H1 (cell line): Measurements from ENCODE around the gene NUBP2. TPM values are rescaled to one million over a fixed set of nuclear protein-coding genes. Genes with fewer than 3 reads are reported as not detected.
A peak's percentile ranks its signal among the peaks of the same experiment; 100 is the strongest.

Source experiments
- CTCF ChIA-PET: fragments of 300-600 bp; sonication (Branson Sonifier 250); formaldehyde crosslinking; loops from one replicate; lab custom pipeline; 2021; ENCODE audit not compliant: partially characterized antibody; lab: Charles Lee
- POLR2A ChIA-PET: fragments of 300-600 bp; sonication (Branson Sonifier 250); formaldehyde crosslinking; loops from one replicate; lab custom pipeline; 2021; ENCODE audit warnings: inconsistent platforms; ENCODE audit not compliant: partially characterized antibody; lab: Charles Lee
- DNase-seq, 2 experiments: peaks; one replicate each; pipeline versions ENCODE4 v3.0.0 to v3.0.0-alpha.2; 2010 to 2022; ENCODE audit warnings: low spot score in 2 of 2, low read depth in 1 of 2, mixed read lengths in 1 of 2
- FAIRE-seq: peaks from 2 replicates; lab custom pipeline; 2011; peaks lifted over from hg19 to GRCh38; lab: Jason Lieb, UNC
- H2AFZ ChIP-seq: 2 replicates; pipeline ENCODE4 v1.8.1; 2012; ENCODE audit warnings: low read length, inconsistent platforms
- H2AK5ac ChIP-seq: 2 replicates; pipeline ENCODE4 v1.6.1; 2013; ENCODE audit warnings: low read depth, low read length
- H2BK120ac ChIP-seq: replicated peaks from 2 replicates; pipeline ENCODE3; 2013; ENCODE audit warnings: low read depth, low read length, inconsistent platforms
- H2BK12ac ChIP-seq: 2 replicates; pipeline ENCODE4 v1.6.1; 2013; ENCODE audit warnings: low read depth, low read length
- H2BK15ac ChIP-seq: 2 replicates; pipeline ENCODE4 v1.6.1; 2013; ENCODE audit warnings: low read length
- H2BK20ac ChIP-seq: 2 replicates; pipeline ENCODE4 v1.6.1; 2013; ENCODE audit warnings: low read length
- H2BK5ac ChIP-seq: 2 replicates; pipeline ENCODE4 v1.6.1; 2013; ENCODE audit warnings: low read depth, low read length
- H3K14ac ChIP-seq: 2 replicates; pipeline ENCODE4 v1.6.1; 2013; ENCODE audit warnings: inconsistent platforms; ENCODE audit not compliant: insufficient read length
- H3K18ac ChIP-seq: 2 replicates; pipeline ENCODE4 v1.6.1; 2013; ENCODE audit warnings: low read length; ENCODE audit errors: extremely low read depth
- H3K23ac ChIP-seq: 2 replicates; pipeline ENCODE4 v1.6.1; 2013; ENCODE audit warnings: inconsistent platforms; ENCODE audit not compliant: insufficient read length
- H3K23me2 ChIP-seq: 2 replicates; pipeline ENCODE4 v1.6.1; 2013; ENCODE audit warnings: low read depth, low read length
- H3K27ac ChIP-seq: 2 replicates; pipeline ENCODE4 v1.6.1; 2011; ENCODE audit warnings: low read depth, low read length, inconsistent platforms
- H3K27me3 ChIP-seq, 4 experiments: replicated peaks in 1 of 4; 1 replicate in 1 of 4; 2 replicates in 3 of 4; pipeline versions ENCODE4 v1.6.1 to v1.8.1; 2011 to 2013; ENCODE audit warnings: low read length in 3 of 4, mild to moderate bottlenecking in 3 of 4, inconsistent platforms in 2 of 4, mixed read lengths in 2 of 4, moderate library complexity in 1 of 4; ENCODE audit not compliant: control insufficient read depth in 3 of 4, insufficient read depth in 3 of 4; ENCODE audit errors: extremely low read depth in 1 of 4
- H3K36me3 ChIP-seq, 4 experiments: 2 replicates each; pipeline versions ENCODE4 v1.6.1 to v1.8.1; 2011 to 2013; ENCODE audit warnings: mild to moderate bottlenecking in 4 of 4, low read length in 3 of 4, moderate library complexity in 2 of 4, control low read depth in 1 of 4, inconsistent platforms in 1 of 4; ENCODE audit not compliant: insufficient read depth in 4 of 4, control insufficient read depth in 2 of 4
- H3K4ac ChIP-seq: replicated peaks from 2 replicates; pipeline ENCODE3; 2013; ENCODE audit warnings: low read length, low read depth, mixed read lengths, inconsistent platforms; ENCODE audit not compliant: insufficient read length
- H3K4me1 ChIP-seq, 4 experiments: replicated peaks in 1 of 4; 1 replicate in 1 of 4; 2 replicates in 3 of 4; pipeline versions ENCODE4 v1.6.1 to v1.8.1; 2011 to 2013; ENCODE audit warnings: low read length in 3 of 4, inconsistent platforms in 2 of 4, mixed read lengths in 1 of 4; ENCODE audit not compliant: insufficient read depth in 4 of 4, control insufficient read depth in 3 of 4
- H3K4me2 ChIP-seq, 2 experiments: 2 replicates each; pipeline versions ENCODE4 v1.6.1 to v1.8.1; 2011 to 2013; ENCODE audit warnings: low read depth in 2 of 2, low read length in 2 of 2, control low read depth in 1 of 2, inconsistent platforms in 1 of 2, mild to moderate bottlenecking in 1 of 2; ENCODE audit not compliant: insufficient read depth in 1 of 2
- H3K4me3 ChIP-seq, 4 experiments: fragments of 200-600, 300-600 bp in 1 of 4; sonication (generic), shearing (Covaris generic), sonication (Bioruptor Twin) in 1 of 4; 2 replicates each; pipeline versions ENCODE4 v1.5.1 to v1.8.1; 2011 to 2016; ENCODE audit warnings: low read length in 4 of 4, low read depth in 3 of 4, control low read depth in 2 of 4, inconsistent platforms in 2 of 4, mild to moderate bottlenecking in 2 of 4, mixed read lengths in 1 of 4, moderate library complexity in 1 of 4; ENCODE audit not compliant: insufficient read depth in 2 of 4; ENCODE audit errors: extremely low read depth in 1 of 4
- H3K56ac ChIP-seq: replicated peaks from 2 replicates; pipeline ENCODE3; 2013; ENCODE audit warnings: low read depth, mild to moderate bottlenecking, mixed read lengths, low read length, inconsistent platforms; ENCODE audit not compliant: insufficient read length
- H3K79me1 ChIP-seq: 2 replicates; pipeline ENCODE4 v1.6.1; 2013; ENCODE audit warnings: low read depth, low read length, control low read depth
- H3K79me2 ChIP-seq, 2 experiments: 2 replicates each; pipeline versions ENCODE4 v1.6.1 to v1.8.1; 2012 to 2013; ENCODE audit warnings: low read length in 2 of 2, mild to moderate bottlenecking in 2 of 2, inconsistent platforms in 1 of 2; ENCODE audit not compliant: insufficient read depth in 2 of 2, control insufficient read depth in 1 of 2
- H3K9ac ChIP-seq, 4 experiments: replicated peaks in 1 of 4; 1 replicate in 1 of 4; 2 replicates in 3 of 4; pipeline versions ENCODE4 v1.6.1 to v1.8.1; 2011 to 2013; ENCODE audit warnings: low read depth in 3 of 4, low read length in 3 of 4, control low read depth in 2 of 4, mild to moderate bottlenecking in 2 of 4, moderate library complexity in 2 of 4, inconsistent platforms in 1 of 4; ENCODE audit errors: extremely low read depth in 1 of 4
- H3K9me3 ChIP-seq, 2 experiments: 2 replicates each; pipeline versions ENCODE4 v1.6.1 to v1.8.1; 2012 to 2013; ENCODE audit warnings: mild to moderate bottlenecking in 2 of 2, moderate library complexity in 2 of 2, control low read depth in 1 of 2, inconsistent platforms in 1 of 2, low read depth in 1 of 2, low read length in 1 of 2, mixed read lengths in 1 of 2; ENCODE audit not compliant: insufficient read depth in 2 of 2
- H4K20me1 ChIP-seq, 2 experiments: replicated peaks in 1 of 2; 2 replicates each; pipeline versions ENCODE3 to v1.8.1; 2011 to 2013; ENCODE audit warnings: inconsistent platforms in 2 of 2, low read length in 2 of 2, mild to moderate bottlenecking in 1 of 2; ENCODE audit not compliant: insufficient read depth in 2 of 2, control insufficient read depth in 1 of 2
- H4K5ac ChIP-seq: 2 replicates; pipeline ENCODE4 v1.6.1; 2013; ENCODE audit warnings: low read length, low read depth, mixed read lengths, inconsistent platforms; ENCODE audit not compliant: insufficient read length
- H4K8ac ChIP-seq: 2 replicates; pipeline ENCODE4 v1.8.0; 2013; ENCODE audit warnings: mild to moderate bottlenecking, moderate library complexity, low read length, inconsistent platforms; ENCODE audit not compliant: insufficient read depth; ENCODE audit errors: extremely low read depth
- H4K91ac ChIP-seq: replicated peaks from 2 replicates; pipeline ENCODE3; 2013; ENCODE audit warnings: low read length, mixed read lengths, inconsistent platforms; ENCODE audit not compliant: insufficient read length
- BCL11A ChIP-seq, 2 experiments: IDR thresholded peaks; one replicate each; pipeline ENCODE4 v1.6.1; 2011; ENCODE audit warnings: low read depth in 2 of 2, low read length in 2 of 2, mild to moderate bottlenecking in 2 of 2
- KDM4A ChIP-seq: IDR thresholded peaks from one replicate; pipeline ENCODE4 v1.7.1; 2012; ENCODE audit warnings: low read depth, mild to moderate bottlenecking, moderate library complexity, low read length, inconsistent platforms; ENCODE audit not compliant: severe bottlenecking
- NRF1 ChIP-seq: IDR thresholded peaks from 2 replicates; pipeline ENCODE4 v1.6.1; 2011; ENCODE audit warnings: mild to moderate bottlenecking, low read depth, low read length, improper control_type of control experiment
- PHF8 ChIP-seq: fragments of 200-600 bp; sonication (generic); conservative IDR thresholded peaks from 2 replicates; pipeline ENCODE4 v1.7.1; 2012; ENCODE audit warnings: low read depth, mild to moderate bottlenecking, inconsistent platforms, low read length, moderate library complexity
- POLR2AphosphoS5 ChIP-seq: IDR thresholded peaks from 2 replicates; pipeline ENCODE4 v1.6.1; 2011; ENCODE audit warnings: low read depth, low read length
- RBBP5 ChIP-seq: IDR thresholded peaks from 2 replicates; pipeline ENCODE4 v1.7.1; 2012; ENCODE audit warnings: low read depth, mild to moderate bottlenecking, inconsistent platforms, low read length, moderate library complexity, borderline replicate concordance
- SP2 ChIP-seq: IDR thresholded peaks from 2 replicates; pipeline ENCODE4 v1.6.1; 2012; ENCODE audit warnings: mild to moderate bottlenecking, low read length, inconsistent platforms
- TAF1 ChIP-seq: IDR thresholded peaks from 2 replicates; pipeline ENCODE4 v1.6.1; 2011; ENCODE audit warnings: mild to moderate bottlenecking, low read depth, low read length
- ZNF274 ChIP-seq: IDR thresholded peaks from 2 replicates; pipeline ENCODE4 v1.7.0; 2012; ENCODE audit warnings: low read length, borderline replicate concordance; ENCODE audit errors: extremely low read depth
- WGBS, 2 experiments: shearing (Covaris generic) in 1 of 2; methylation state at CpG; one replicate each; pipeline versions ENCODE4 v1.1.6 to v1.1.7; 2013 to 2015; ENCODE audit warnings: low lambda C conversion rate in 2 of 2, mixed read lengths in 2 of 2, inconsistent platforms in 1 of 2, low coverage in 1 of 2, missing lambda C conversion rate in 1 of 2; ENCODE audit not compliant: insufficient replicate concordance in 2 of 2, insufficient coverage in 1 of 2, insufficient read length in 1 of 2; ENCODE audit errors: extremely low coverage in 1 of 2, missing lambda C conversion rate in 1 of 2; 5-methylcytosine and 5-hydroxymethylcytosine counted together
- polyA plus RNA-seq, 7 experiments: library from polyadenylated mRNA; depleted of rRNA in 3 of 7; stranded (reverse) in 5 of 7; unstranded in 2 of 7; fragments of >200 nt in 5 of 7; fragments of 200-250 nt in 2 of 7; gene quantifications; 1 replicate in 5 of 7; 2 replicates in 1 of 7; 4 replicates in 1 of 7; pipeline versions ENCODE4 v1.2.1 to v1.2.3, GENCODE V29; 2011 to 2013; ENCODE audit warnings: missing spikeins in 2 of 7, mixed read lengths in 2 of 7
- total RNA-seq: library from RNA; stranded (reverse); fragmentation: NEBNext Ultra II Directional; extraction: Animal tissue kit (Norgen Biotek cat#: 25700); gene quantifications from 2 replicates; pipeline ENCODE4 v1.2.1, GENCODE V29; 2021
- TF ChIP-seq, protein P1 (sequence below): IDR thresholded peaks from 2 replicates; pipeline ENCODE4 v1.6.1; 2012; ENCODE audit warnings: inconsistent platforms

Gene NUBP2
- total and polyA plus RNA-seq, 2 of the 8 experiments (the other 6 are each of a cell fraction or from before 2014, with no cell fraction given), result 70.3 to 96.9 TPM

DNA sequence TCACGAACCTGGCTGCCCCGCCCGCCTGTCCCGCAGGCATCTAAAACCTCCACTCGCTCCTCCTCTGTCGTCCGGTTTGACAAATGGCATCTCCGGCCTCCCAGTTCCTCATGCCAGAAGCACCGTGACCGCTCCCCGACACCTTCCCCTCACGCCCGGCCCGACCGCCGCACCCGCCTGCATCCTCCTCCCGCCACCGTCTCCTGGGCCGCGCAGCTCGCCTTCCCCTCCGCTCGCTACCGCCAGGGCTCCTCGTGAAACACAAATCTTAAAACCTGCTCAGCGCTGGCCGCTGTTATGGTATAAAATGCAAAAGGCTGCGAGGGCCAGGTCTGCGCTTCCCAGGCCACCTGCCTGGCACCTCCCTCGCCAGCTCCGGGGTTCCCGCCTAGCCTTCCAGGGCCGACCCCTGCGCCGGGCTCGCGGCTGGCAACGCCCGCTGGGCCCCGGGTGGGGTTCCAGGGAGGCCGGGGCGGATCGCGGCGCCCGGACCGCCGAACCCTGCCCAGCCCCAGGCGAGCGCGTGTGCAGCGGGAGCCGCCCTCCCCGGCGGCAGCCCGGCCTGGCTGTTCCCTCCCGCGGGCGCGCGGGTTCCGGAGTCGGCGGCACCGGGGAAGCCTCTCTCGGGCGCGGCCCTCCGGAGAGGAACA, 877 bp upstream of the NUBP2 start:
- peaks cover 17 to 35% of the 10 kb centered on the region in 2 experiments for H4K20me1 ChIP-seq
- peaks cover 0 to 32% of the 10 kb centered on the region in 2 experiments; a peak in 3 of 4 replicates for H3K79me2 ChIP-seq
- peaks cover 0 to 7% (median 4%) of the 10 kb centered on the region in 4 experiments; a peak in 5 of 7 replicates for H3K4me1 ChIP-seq
- no peak overlapping the region for H2BK5ac ChIP-seq
- H3K23me2 ChIP-seq, result peaks cover 3% of the 10 kb centered on the region; the same call in 1 of the 2 replicates
- H4K91ac ChIP-seq, result no peak overlapping the region
- ChIA-PET POLR2A (interaction anchor here (0.8 to 12.0 kb wide), 11 partner anchors 11 to 465 kb away, joined by 3 to 246 read pairs (median 4); partner anchors contain the start of genes EME2, IGFALS, MAPK8IP3 and MRPS34), CTCF (interaction anchor here (1.0 to 1.9 kb wide), 4 partner anchors 10 to 150 kb away, joined by 3 to 8 read pairs (median 4); partner anchors contain the start of gene NME3)
- H2BK12ac ChIP-seq, result no peak overlapping the region
- FAIRE-seq (no peak), DNase-seq (peak in 1 of 2 experiments; percentile 56)
- peaks cover 0 to 17% (median 2%) of the 10 kb centered on the region in 4 experiments; a peak in 5 of 8 replicates for H3K36me3 ChIP-seq
- no peak overlapping the region for H2BK15ac ChIP-seq
- H3K9ac ChIP-seq, result peak overlapping the region; percentile 62 to 83 (median 68); a peak in 6 of 7 replicates
- H4K8ac ChIP-seq, result peak overlapping the region; percentile 89; the same call in 1 of the 2 replicates
- H3K4ac ChIP-seq, result no peak overlapping the region
- no peaks in the 10 kb centered on the region for H3K9me3 ChIP-seq
- H3K4me2 ChIP-seq, result peak overlapping the region; percentile 81 to 92
- peak overlapping the region; percentile 39; the same call in 1 of the 2 replicates for H3K27ac ChIP-seq
- H3K79me1 ChIP-seq, result peaks cover 16% of the 10 kb centered on the region
- peak overlapping the region; percentile 5 for H4K5ac ChIP-seq
- H3K18ac ChIP-seq, result no peak overlapping the region; the same call in 1 of the 2 replicates
- no peak overlapping the region for H3K14ac ChIP-seq
- H3K56ac ChIP-seq, result no peak overlapping the region
- 2% methylated on average over 39 of the region's 70 CpGs; no CpG with 5 or more reads in 1 of the 2 experiments for whole genome bisulfite sequencing, 2 experiments
- no peak overlapping the region for H2AFZ ChIP-seq
- H2BK120ac ChIP-seq, result no peak overlapping the region
- no peak overlapping the region for H2AK5ac ChIP-seq
- no peak overlapping the region for H3K23ac ChIP-seq
- H3K4me3 ChIP-seq, result peak overlapping the region; percentile 63 to 98 (median 76)
- no peak overlapping the region for H2BK20ac ChIP-seq
- H3K27me3 ChIP-seq, result no peaks in the 10 kb centered on the region
- TF ChIP-seq POLR2AphosphoS5 (peak; percentile 11; the same call in 1 of the 2 replicates), BCL11A (IDR thresholded peaks at IDR 0.05; ENCODE audit: low read depth in 2 of 2, low read length in 2 of 2) (no peak), SP2 (no peak), TAF1 (0 out of 2 replicates have a peak, but pooled peaks have one; percentile 24), KDM4A (no peak), PHF8 (0 out of 2 replicates have a peak, but pooled peaks have one; percentile 61), ZNF274 (no peak), NRF1 (no peak), RBBP5 (0 out of 2 replicates have a peak, but pooled peaks have one; percentile 10)
- TF ChIP-seq, protein P1, sequence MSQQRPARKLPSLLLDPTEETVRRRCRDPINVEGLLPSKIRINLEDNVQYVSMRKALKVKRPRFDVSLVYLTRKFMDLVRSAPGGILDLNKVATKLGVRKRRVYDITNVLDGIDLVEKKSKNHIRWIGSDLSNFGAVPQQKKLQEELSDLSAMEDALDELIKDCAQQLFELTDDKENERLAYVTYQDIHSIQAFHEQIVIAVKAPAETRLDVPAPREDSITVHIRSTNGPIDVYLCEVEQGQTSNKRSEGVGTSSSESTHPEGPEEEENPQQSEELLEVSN, result peak; percentile 75
